Neuron (in vitro differentiated cells): ENCODE measurements around the gene DNAH8.
"Not testable (repeated sequence)": the region's sequence is repeated elsewhere in the genome, so short reads cannot be mapped to it uniquely, and the experiment has no call there.

Source experiments
- H2AFZ ChIP-seq: one replicate; pipeline ENCODE4 v1.6.1; 2013; ENCODE audit warnings: low read depth, mild to moderate bottlenecking, inconsistent platforms, low read length, moderate library complexity
- H3K27me3 ChIP-seq: one replicate; pipeline ENCODE4 v1.6.1; 2013; ENCODE audit warnings: low read length; ENCODE audit not compliant: insufficient read depth
- H3K36me3 ChIP-seq: one replicate; pipeline ENCODE4 v1.6.1; 2013; ENCODE audit warnings: low read length; ENCODE audit not compliant: insufficient read depth
- H3K4me1 ChIP-seq: one replicate; pipeline ENCODE4 v1.6.1; 2013; ENCODE audit warnings: low read length; ENCODE audit not compliant: insufficient read depth
- H3K4me3 ChIP-seq: 2 replicates; pipeline ENCODE4 v1.5.1; 2013; ENCODE audit warnings: mild to moderate bottlenecking, low read length, moderate library complexity
- H3K9me3 ChIP-seq: one replicate; pipeline ENCODE4 v1.6.1; 2013; ENCODE audit warnings: low read length

The DNAH8 gene

DNA sequence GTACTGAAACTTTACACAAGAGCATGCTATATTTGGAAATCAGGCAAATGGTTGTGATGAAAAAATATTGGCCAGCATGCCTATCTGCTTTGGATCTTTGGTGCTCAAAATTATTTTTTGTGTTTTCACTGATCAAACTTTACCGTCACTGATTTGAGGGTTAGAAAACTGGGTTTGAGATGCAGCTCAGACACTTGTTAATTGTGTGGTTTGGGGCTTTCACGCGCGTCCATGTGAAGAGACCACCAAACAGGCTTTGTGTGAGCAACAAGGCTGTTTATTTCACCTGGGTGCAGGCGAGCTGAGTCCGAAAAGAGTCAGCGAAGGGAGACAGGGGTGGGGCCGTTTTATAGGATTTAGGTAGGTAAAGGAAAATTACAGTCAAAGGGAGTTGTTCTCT is 206.4 kb downstream of the DNAH8 start:
- H3K4me3 ChIP-seq, H2AFZ ChIP-seq, H3K4me1 ChIP-seq, H3K27me3 ChIP-seq, H3K9me3 ChIP-seq, H3K36me3 ChIP-seq: not testable (repeated sequence)

DNA sequence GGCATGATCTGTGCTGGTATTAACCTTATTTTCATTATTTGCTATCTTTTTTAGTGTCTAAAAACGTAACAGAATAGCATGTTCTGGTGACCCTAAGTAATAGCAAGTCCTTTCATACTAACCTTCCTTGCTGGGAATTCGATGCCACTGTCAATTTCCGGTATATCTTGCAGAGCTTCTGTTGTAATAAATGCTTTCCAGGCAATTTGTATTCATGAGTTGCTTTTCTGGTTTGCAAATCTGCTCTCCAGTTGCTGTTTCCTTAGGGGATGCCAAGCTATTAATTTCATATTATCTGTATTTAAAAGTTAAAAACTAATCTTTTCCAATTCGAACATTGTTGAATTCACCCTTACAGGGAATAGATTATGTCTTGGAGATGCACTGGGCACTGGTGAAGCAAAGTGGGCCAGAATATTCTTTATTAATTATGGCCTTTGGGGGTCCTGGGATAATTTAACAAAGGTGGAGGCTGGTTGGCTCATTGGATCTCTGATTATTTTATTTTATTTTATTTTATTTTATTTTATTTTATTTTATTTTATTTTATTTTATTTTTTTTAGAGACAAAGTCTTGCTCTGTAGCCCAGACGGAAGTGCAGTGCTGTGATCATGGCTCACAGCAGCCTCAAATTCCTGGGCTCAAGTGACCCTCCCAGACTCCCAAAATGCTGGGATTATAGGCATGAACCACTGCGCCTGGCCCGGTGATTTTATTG is 209.8 kb downstream of the DNAH8 start:
- Histone ChIP-seq H3K4me3 (no peak overlapping the region), H3K27me3 (no peaks in the 10 kb centered on the region), H3K9me3 (no peaks in the 10 kb centered on the region), H2AFZ (no peak overlapping the region), H3K36me3 (no peaks in the 10 kb centered on the region), H3K4me1 (no peaks in the 10 kb centered on the region)

DNA sequence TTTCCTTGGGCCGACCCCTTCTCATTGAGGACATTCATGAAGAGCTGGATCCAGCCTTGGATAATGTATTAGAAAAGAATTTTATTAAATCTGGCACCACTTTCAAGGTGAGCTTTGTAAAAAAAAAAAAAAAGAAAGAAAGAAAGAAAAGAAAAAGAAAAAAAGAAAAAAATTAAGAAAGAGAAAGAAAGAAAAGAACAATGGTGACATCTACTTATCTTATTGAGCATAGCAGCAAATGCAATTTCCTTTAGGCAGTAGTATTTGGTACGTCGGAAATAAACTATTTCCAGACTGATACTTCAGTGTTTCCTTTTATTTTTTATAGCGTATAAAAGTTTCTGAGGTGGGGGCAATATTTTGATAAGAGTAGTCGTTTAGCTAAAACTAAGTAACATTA is 214.4 kb downstream of the DNAH8 start:
- Histone ChIP-seq H3K4me3 (no peak overlapping the region), H3K9me3 (no peaks in the 10 kb centered on the region), H3K36me3 (no peaks in the 10 kb centered on the region), H3K4me1 (no peaks in the 10 kb centered on the region), H2AFZ (no peak overlapping the region), H3K27me3 (peaks cover 4% of the 10 kb centered on the region)

DNA sequence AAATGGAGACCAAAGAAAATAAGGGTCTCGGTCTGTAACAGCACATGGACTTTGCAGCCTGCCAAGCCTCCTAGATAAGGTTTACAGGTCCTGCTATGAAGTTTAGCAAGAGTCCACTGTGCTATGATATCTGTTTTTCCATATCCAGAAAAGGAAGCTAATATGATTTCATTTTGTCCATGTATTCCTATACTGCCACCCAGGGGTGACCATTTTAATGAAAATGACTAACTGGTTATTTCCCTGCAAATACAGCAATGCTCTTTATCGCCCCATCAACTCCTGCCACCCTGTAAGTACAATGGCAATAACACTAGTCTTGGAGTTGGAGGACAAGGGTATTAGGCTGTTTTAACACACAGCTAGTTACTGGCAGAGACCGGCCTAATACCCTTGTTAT is 218.3 kb downstream of the DNAH8 start:
- Histone ChIP-seq H3K36me3 (no peaks in the 10 kb centered on the region), H3K27me3 (peaks cover 5% of the 10 kb centered on the region), H3K9me3 (no peaks in the 10 kb centered on the region), H3K4me1 (no peaks in the 10 kb centered on the region), H3K4me3 (no peak overlapping the region), H2AFZ (no peak overlapping the region)

DNA sequence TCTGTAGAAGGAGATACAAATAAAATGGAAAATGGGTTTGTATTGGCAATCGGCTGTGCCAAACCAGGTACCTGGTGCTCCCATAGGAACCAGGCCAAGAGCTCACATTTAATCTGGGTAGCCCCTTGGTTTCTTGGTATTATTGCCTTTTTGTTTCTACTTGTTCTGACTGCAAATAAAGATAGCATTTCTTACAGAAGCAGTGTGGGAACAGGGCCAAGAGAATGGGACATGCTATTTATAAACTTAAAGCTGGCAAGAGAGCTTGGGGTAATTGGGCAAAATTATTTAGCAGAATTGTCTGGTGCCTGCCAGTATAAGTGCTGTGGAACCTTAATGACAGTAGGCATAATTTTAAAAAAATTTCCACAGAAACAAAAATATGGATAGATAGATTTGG is 219.9 kb downstream of the DNAH8 start:
- Histone ChIP-seq H3K36me3 (no peaks in the 10 kb centered on the region), H2AFZ (no peak overlapping the region), H3K9me3 (no peaks in the 10 kb centered on the region), H3K27me3 (peaks cover 8% of the 10 kb centered on the region), H3K4me1 (no peaks in the 10 kb centered on the region), H3K4me3 (no peak overlapping the region)

DNA sequence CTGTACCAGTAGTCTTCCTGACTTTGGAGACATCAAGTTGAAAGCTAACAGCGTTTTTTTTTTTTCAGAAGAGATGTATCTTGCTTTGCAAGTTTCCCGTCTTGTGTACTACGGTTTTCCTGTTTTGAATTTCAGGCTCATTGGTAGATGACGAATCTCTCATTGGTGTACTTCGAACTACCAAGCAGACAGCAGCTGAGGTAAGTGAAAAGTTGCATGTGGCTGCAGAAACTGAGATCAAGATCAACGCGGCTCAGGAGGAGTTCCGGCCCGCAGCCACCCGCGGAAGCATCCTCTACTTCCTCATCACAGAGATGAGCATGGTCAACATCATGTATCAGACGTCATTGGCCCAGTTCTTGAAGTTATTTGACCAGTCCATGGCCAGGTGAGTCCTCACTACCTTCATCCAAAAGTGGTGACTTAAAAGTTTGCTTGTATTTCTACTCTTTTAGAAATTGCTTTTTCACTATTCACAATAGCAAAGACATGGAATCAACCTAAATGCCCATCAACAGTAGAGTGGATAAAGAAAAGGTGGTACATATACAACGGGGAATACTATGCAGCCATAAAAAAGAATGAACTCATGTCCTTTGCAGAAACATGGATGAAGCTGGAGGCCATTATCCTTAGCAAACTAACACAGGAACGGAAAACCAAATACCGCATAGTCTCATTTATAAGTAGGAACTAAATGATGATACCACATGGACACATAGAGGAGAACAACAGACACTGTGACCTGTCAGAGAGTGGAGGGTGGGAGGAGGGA is 222.9 kb downstream of the DNAH8 start:
- no peak overlapping the region for H2AFZ ChIP-seq
- no peak overlapping the region for H3K4me3 ChIP-seq

DNA sequence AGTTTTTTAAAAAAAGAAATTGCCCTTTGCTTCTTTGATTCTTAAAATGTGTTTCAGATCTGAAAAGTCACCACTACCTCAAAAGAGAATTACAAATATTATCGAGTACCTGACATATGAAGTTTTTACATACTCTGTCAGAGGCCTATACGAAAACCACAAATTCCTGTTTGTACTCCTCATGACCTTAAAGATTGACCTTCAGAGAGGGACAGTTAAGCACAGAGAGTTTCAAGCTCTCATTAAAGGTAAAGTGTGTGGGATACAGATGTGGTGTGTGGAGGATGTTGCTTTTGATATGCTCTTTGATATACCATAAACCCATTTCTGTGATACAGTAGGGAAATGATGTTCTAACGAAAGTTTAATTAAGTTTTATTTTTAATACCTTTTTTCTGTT is 223.6 kb downstream of the DNAH8 start:
- Histone ChIP-seq H3K9me3 (no peaks in the 10 kb centered on the region), H3K27me3 (peaks cover 10% of the 10 kb centered on the region), H3K36me3 (no peaks in the 10 kb centered on the region), H3K4me1 (no peaks in the 10 kb centered on the region), H3K4me3 (no peak overlapping the region), H2AFZ (no peak overlapping the region)

More for the DNA sequence above, 222.9 kb downstream of the DNAH8 start:
- no peaks in the 10 kb centered on the region for H3K9me3 ChIP-seq
- H3K27me3 ChIP-seq: peaks cover 10% of the 10 kb centered on the region
- H3K4me1 ChIP-seq: no peaks in the 10 kb centered on the region
- no peaks in the 10 kb centered on the region for H3K36me3 ChIP-seq

DNA sequence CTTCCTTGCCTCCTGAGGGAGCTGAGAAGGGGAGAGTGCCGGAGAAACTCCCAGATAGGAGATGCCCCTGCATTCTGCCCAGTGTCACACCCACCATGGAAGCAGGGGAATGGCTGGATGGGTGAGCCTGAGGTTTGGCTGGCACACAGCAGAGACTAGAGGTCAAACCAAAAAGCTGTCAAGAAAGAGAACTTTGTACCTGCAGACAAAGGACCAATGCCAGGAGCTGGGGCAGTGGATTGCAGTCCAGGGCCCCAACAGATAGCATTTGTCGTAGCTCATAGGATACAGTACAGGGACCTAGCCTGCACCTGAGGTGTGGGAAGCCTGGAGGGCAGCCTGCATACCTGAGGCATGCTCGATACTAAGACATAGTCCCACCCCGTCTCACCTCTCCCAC is 227.3 kb downstream of the DNAH8 start:
- no peaks in the 10 kb centered on the region for H3K36me3 ChIP-seq
- H3K27me3 ChIP-seq: peaks cover 11% of the 10 kb centered on the region
- no peaks in the 10 kb centered on the region for H3K9me3 ChIP-seq
- no peak overlapping the region for H2AFZ ChIP-seq
- no peak overlapping the region for H3K4me3 ChIP-seq
- H3K4me1 ChIP-seq: no peaks in the 10 kb centered on the region

- no peaks in the 10 kb centered on the region for H3K36me3 ChIP-seq
- H2AFZ ChIP-seq: no peak overlapping the region
- no peaks in the 10 kb centered on the region for H3K4me1 ChIP-seq
- H3K4me3 ChIP-seq: no peak overlapping the region
- peaks cover 11% of the 10 kb centered on the region for H3K27me3 ChIP-seq
- H3K9me3 ChIP-seq: no peaks in the 10 kb centered on the region
Observed at GRCh38 chr6:38942965-38943364, 227.9 kb downstream of the DNAH8 start.

GRCh38 chr6:38943964-38944363 is 228.9 kb downstream of the DNAH8 start:
- H2AFZ ChIP-seq: no peak overlapping the region
- H3K4me1 ChIP-seq: no peaks in the 10 kb centered on the region
- H3K27me3 ChIP-seq: peaks cover 11% of the 10 kb centered on the region
- H3K4me3 ChIP-seq: no peak overlapping the region
- H3K9me3 ChIP-seq: no peaks in the 10 kb centered on the region
- no peaks in the 10 kb centered on the region for H3K36me3 ChIP-seq

- Histone ChIP-seq H3K27me3 (peaks cover 11% of the 10 kb centered on the region), H3K4me3 (no peak overlapping the region), H3K36me3 (no peaks in the 10 kb centered on the region), H2AFZ (no peak overlapping the region), H3K4me1 (no peaks in the 10 kb centered on the region), H3K9me3 (no peaks in the 10 kb centered on the region)
Observed at GRCh38 chr6:38944655-38945279, 229.7 kb downstream of the DNAH8 start.

DNA sequence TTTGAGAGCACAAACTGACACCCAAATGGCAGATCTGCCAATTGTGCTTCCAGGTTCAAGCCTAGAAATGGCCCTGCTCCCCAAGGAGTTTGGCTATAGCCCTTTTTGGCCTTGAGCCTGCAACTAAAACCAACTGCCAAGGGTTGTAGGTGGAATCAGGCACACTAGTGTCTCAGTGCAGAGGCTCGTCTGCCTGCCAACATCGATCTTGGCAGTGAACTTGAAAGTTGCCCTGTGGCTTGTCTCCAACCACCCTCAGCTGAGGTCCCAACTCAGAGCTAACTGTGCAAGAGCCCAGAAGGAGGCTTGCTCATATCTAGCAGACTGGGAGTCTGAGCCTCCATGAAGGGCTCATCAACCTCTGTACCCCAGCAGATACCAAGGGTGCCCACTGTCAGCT is 240.8 kb downstream of the DNAH8 start:
- H3K4me3 ChIP-seq: no peak overlapping the region
- no peaks in the 10 kb centered on the region for H3K4me1 ChIP-seq
- H2AFZ ChIP-seq: no peak overlapping the region
- H3K36me3 ChIP-seq: no peaks in the 10 kb centered on the region
- H3K27me3 ChIP-seq: no peaks in the 10 kb centered on the region
- H3K9me3 ChIP-seq: peaks cover 2% of the 10 kb centered on the region

DNA sequence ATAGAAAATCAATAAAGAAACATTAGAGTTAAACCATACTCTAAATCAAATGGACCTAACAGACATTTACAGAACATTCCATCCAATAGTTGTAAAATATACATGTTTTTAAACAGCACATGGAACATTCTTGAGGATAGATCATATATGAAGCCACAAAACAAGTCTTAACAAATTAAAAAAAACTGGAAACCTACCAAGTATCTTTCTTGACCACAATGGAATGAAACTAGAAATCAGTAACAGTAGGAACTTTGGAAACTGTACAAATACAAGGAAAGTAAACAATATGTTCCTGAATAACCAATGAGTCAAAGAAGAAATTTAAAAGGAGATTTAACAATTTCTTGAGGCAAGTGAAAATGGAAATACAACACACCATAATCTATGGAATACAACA is 242.3 kb downstream of the DNAH8 start:
- H3K9me3 ChIP-seq: peaks cover 2% of the 10 kb centered on the region

More for the DNA sequence above, 242.3 kb downstream of the DNAH8 start:
- no peaks in the 10 kb centered on the region for H3K27me3 ChIP-seq
- no peak overlapping the region for H3K4me3 ChIP-seq
- H3K36me3 ChIP-seq: no peaks in the 10 kb centered on the region
- H2AFZ ChIP-seq: no peak overlapping the region
- no peaks in the 10 kb centered on the region for H3K4me1 ChIP-seq
